ENCODE measurements around the gene C2CD4C.

GRCh38 chr19:425056-425455 lies 16.1 kb upstream of the C2CD4C start:
- TF ChIP-seq, protein P1, sequence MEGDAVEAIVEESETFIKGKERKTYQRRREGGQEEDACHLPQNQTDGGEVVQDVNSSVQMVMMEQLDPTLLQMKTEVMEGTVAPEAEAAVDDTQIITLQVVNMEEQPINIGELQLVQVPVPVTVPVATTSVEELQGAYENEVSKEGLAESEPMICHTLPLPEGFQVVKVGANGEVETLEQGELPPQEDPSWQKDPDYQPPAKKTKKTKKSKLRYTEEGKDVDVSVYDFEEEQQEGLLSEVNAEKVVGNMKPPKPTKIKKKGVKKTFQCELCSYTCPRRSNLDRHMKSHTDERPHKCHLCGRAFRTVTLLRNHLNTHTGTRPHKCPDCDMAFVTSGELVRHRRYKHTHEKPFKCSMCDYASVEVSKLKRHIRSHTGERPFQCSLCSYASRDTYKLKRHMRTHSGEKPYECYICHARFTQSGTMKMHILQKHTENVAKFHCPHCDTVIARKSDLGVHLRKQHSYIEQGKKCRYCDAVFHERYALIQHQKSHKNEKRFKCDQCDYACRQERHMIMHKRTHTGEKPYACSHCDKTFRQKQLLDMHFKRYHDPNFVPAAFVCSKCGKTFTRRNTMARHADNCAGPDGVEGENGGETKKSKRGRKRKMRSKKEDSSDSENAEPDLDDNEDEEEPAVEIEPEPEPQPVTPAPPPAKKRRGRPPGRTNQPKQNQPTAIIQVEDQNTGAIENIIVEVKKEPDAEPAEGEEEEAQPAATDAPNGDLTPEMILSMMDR (IDR thresholded peaks at IDR 0.05; ENCODE audit: low read depth, low read length, poor library complexity, severe bottlenecking) = no peak
- no peak for TF ChIP-seq EZH2phosphoT487 (IDR thresholded peaks at IDR 0.05; ENCODE audit: borderline replicate concordance, low read length)
